GM19463 (cell line): Measurements from ENCODE around the gene KCNMB1.
"Not testable (repeated sequence)": the region's sequence is repeated elsewhere in the genome, so short reads cannot be mapped to it uniquely, and the experiment has no call there.

Experiments
- ATAC-seq: cut with Tn5 transposase; IDR thresholded peaks from one replicate; pipeline ENCODE4 v1.9.1; 2021; ENCODE audit warnings: mild to moderate bottlenecking, moderate library complexity; ENCODE audit not compliant: unreplicated experiment

Gene KCNMB1

DNA sequence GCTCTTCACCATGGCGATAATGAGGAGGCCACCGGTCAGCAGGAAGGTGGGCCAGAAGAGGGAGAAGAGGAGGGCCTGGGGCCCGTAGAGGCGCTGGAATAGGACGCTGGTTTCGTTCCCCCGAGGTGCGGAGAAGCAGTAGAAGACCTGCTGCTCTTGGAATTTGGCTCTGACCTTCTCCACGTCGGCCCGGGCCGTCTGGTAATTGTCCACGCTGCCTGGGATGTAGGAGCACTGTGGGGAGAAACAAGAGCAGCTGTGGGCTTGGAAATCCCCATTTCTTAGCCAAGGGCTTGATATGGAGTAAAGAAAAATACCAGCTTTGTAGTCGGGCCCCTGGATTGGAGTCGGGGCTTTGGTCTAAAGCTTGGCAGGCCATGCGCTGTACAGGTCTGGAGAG lies 10.4 kb downstream of the KCNMB1 start:
- ATAC-seq: no peak

DNA sequence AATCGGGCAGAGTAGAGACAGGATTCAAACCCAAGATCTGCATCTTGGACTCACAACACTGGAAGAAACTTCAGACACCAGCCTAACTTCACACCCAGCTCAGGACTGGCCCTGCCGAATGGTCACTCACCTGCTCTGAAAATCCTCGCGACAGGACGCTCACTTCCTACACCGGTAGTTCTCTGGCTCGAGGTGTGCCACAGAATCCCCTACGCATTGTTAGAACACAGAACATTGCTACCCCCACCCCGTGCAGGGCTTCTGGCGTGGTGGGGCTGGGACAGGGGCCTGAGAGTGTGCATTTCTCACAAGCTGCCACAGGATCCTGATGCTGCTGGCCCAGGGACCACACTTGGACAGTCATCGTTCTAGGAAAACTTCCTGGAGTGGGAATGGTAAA lies 12.1 kb downstream of the KCNMB1 start:
- no peak for ATAC-seq

DNA sequence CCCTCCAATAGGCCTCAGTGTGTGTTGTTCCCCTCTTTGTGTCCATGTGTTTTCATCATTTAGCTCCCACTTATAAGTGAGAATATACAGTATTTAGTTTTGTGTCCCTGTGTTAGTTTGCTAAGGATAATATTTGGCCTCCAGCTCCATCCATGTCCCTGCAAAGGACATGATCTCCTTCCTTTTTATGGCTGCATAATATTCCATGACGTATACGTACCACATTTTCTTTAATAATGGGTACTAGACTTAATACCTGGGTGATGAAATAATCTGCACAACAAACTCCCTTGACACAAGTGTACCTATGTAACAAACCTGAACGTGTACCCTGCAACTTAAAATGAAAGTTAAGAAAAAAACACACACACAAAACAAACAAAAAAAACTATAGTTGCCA lies 12.6 kb downstream of the KCNMB1 start:
- not testable (repeated sequence) for ATAC-seq

DNA sequence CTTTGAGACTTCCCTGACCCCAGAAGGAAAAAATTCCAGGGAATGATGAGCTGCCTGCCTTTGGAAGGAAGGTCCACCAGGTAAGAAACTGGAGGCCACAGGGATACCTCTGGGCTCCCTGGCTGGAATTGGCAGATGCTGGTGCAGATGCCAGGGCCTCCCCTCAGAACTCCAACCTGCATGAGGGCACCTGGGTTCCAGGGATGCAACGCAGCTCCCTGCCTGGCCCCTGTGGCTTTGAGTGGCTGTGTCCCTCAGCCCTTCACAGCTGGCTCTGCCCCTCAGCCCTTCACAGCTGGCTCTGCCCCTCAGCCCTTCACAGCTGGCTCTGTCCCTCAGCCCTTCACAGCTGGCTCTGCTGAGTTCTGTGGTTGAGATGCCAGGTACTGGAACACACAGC lies 13.9 kb downstream of the KCNMB1 start:
- no peak for ATAC-seq

DNA sequence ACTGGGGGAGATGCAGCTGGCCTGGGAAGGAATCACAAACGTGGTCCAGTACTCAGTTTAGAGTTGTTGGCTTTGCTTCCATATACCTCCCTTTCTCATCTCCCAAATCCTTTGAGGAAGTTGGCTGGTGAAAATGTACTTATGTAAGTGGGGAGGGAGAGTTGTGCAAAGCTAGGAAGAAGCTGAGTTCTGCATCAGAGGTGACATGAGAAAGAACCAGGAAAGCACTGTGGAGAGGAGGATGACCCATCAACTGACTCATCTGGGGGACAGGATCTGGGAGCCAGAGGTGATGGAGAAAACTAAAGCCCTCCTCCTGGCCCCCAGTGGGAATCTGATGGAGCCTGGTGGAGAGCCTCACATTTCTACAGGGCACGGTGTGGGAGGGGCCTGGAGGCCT lies 16.2 kb downstream of the KCNMB1 start:
- no peak for ATAC-seq

DNA sequence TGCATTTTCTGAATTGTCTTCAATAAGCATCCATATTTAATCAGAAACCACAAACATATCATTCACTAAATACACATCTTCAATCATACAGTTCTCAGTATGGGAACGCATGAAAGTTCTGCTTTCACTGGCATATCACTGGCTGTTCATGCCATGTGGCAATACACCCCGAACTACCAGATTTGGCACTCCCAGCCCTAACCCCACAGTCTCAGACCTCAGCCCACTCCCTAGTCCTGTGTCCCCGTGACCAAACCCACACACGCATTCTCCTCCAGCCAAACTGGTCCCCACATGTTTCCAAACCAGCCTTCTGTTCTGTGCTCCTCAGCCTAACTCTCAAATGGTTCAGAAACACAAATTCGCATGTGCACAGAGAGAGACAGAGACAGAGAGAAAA lies 20.6 kb downstream of the KCNMB1 start:
- no peak for ATAC-seq

DNA sequence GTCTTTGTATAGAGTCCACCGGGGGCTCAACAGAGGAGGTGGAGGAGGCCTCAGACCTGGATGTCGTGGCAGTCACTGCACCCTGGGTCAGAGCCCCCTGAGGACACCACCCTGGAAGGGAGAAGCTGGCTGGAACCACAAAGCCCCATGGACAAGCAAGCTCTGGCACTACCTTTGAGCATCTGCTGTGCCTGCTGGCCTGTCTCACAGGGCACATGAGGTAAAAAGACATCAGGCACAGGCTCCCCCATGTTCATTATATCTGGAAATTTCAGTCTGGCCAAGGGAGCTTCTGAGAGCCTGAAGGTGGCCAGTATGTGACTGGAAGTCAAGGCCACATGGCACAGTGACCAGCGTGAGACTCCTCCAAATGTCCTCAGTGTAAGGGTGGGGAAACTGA lies 22.9 kb downstream of the KCNMB1 start:
- no peak for ATAC-seq

DNA sequence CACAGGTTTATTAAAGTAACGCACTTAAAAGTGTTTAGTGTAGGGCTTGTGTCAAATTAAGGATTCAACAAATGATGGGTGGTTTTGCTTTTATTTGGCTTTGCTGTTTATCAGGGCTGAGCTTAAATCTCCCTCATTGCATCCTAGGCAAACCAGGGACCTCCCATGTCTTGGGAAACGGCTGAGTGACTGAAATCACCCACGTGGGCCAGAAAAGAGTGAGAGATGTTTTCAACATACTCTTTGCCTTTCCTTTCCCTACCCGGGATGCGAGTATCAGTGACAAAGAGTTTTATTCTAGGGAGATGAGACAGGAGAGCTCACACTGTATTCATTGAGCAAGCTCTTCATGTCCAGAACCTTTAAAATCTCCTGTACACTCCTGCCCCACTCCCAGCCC lies 23.3 kb downstream of the KCNMB1 start:
- ATAC-seq: no peak

DNA sequence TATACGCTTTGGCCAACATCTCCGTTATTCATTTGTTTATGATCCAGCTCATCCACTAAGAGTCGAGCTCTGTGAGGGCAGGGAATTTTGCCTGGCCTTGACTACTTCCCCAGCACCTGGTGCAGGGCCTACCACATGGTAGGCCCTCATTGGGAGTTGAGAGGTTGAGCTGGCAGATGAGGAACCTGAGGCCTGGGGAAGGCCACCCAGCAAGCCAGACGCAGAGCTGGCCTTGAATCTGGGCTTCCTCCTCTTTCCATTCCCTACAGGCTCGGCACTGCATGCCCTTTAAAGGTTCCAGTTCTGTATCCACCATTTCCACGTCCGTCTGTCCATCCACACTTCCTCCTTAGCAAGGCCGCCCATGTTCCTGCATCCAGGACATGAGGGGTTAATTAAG lies 24.2 kb downstream of the KCNMB1 start:
- ATAC-seq: no peak

DNA sequence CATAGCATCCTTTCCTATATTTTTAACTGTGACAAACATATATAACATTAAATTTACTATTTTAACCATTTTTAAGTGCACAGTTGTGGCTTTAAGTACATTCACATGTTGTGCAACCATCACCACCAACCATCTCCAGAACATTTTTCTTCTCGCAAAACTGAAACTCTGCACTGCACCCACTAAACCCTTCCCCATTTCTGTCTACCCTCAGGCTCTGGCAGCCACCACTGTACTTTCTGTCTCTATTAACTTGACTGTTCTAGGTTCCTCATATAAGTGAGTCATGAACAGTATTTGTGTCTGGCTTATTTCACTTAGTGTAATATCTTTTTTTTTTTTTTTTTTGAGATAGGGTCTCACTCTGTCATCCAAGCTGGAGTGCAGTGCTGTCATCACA lies 25.5 kb downstream of the KCNMB1 start:
- no peak for ATAC-seq

DNA sequence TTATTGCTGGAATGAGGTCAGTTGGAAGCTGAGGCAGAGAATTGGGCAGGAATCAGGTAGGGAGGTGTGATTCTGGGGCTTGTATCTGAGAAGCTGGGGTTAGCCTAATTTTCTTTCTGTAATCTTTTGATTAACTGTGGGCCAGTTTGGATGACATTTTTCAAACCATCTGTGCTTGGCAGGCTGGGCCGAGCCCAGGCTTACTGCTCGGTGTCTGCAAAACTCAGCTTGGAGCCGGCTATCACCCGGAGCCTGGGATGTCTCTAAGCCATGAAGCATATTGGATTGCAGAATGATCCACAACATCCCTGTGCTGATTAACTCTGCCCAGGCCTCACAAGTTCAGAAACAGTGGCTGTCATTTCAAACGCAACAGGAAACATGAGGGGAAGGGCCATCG lies 26.5 kb downstream of the KCNMB1 start:
- no peak for ATAC-seq

DNA sequence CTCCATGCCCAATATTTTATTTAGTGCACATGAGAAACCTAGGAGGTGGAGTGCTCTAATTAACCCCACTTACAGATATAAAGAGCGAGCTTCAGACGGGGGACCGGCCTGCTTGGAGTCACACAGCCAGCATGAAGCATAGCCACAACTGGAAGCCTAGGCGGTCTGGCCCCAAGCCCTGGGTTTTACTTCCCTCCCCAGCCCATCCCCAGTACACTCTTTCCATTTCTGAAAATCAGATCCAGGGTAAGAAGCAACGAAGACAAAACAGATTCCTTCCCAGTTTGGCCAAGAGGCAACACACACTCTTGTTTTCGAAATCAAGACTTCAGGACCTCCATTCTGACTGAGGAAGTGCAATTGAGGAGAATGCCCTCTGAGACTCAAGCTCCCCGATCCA lies 27.1 kb downstream of the KCNMB1 start:
- ATAC-seq: no peak

DNA sequence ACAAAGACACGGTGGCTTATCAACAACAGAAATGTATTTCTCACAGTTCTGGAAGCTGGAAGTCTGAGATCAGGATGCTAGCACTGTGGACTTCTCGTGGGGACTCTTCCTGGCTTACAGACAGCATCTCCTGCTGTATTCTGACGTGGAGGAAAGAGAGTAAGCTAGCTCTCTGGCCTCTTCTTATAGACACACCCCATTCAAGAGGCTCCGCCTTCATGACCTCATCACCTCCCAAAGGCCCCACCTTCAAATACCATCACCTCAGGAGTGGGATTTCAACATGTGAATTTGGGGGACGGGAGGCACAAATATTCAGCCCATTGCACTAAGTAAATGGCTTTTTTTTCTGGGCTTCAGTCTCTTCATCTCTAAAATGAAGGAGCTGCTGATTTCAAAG lies 27.6 kb downstream of the KCNMB1 start:
- no peak for ATAC-seq

DNA sequence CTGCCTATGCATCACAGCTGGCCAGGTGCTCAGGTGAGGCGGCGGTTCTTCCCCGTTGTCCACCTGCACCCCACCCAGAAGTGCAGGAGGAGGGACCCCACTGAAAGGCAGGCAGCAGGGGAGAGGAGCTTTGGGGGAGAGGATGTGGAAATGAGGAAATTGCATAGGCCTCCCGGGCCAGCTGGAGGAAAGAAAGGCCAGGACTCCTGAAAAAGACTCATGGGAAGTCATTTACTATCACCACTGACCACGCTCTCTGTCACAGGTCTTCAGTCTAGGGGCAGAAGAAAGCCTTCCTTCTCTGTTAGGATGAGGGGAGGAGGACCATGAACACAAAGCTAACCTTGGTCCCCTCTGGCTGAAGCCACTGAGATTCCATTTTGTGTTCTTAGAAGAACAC lies 28.1 kb downstream of the KCNMB1 start:
- ATAC-seq: no peak

DNA sequence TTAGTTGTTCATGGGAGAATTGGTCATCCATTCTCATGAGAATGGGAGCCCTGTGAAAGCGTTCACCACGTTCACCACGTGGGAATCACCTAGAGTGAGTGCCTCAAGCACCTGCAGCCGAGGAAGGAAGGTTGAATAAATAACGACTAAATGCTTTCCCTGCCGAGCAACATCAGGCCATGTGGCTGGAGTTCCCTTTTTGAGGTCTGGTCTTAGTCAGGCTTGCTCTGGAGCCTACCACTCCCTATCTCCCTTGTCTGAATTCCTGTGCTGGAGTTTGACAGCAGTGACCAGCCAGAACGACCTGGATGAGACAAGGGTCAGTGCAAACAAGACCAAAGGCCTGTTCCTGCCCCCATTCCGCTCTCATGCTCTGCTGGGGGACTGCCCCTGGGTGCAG lies 28.5 kb downstream of the KCNMB1 start:
- no peak for ATAC-seq

DNA sequence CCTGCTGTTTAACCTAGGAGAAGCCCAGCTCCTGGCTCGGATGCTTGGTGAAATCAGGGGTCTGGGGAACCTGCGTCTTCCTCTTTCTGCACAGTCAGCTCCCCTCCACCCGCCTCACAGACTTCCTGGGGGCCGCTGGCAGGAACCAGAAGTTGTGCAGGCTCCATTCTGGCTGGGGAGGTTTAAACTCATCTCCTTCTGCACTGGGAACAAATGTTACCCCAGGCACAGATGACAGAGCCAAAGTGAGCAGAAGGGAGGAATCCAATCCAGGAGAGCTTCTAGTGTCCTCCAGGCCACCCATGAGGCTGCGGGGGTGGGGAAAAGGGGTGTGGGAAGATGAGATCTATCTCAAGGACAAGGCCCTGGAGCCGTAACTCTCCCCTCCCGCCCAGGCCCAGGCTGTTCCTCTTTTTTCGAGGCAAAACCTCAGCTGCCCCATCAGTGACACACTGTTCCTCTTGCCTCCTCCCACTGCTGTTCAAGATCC lies 31.2 kb downstream of the KCNMB1 start:
- ATAC-seq: no peak

DNA sequence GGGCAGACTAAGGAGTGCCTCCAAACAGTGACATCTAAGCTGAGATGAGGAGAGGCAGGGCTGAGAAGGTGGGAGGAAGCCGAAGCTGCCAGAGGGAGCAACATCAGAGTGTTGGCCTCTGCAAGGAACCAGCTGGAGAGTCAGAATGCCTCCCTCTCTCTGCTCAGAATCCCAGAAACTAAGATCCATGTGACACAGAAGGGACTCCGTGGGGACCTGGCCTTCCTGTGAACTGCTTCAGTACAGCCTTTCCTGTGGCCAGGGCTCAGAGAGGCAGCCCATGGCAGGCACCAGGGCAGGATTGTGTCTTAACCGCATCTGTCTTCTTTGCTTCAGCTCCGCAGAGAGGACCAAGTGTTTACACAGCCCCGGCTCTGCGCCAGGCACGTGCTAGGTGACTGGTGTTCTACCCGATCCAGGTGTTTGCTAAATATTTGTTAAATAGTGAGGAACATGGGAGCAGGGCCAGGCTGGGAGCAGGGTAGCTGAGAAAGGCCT lies 33.5 kb downstream of the KCNMB1 start:
- no peak for ATAC-seq

DNA sequence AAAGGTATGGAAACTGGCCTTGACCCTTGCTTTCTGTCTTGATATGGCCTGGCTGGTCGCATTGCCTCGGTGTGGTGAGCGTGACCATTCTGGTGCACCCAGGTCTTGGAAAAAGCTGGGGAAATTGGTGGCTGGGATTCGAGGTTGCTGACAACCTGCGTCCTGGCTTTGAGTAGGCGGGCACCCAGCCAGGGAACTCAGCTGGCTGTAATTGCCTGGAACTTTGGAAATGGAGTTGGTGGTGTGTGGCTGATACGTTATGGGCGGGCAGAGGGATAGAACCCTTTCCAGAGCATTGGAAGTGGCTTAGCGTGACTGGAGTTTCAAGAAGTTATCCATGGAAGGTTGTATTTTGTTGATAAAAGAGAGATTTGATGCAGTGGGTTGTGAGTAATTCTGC lies 35.2 kb downstream of the KCNMB1 start:
- no peak for ATAC-seq

DNA sequence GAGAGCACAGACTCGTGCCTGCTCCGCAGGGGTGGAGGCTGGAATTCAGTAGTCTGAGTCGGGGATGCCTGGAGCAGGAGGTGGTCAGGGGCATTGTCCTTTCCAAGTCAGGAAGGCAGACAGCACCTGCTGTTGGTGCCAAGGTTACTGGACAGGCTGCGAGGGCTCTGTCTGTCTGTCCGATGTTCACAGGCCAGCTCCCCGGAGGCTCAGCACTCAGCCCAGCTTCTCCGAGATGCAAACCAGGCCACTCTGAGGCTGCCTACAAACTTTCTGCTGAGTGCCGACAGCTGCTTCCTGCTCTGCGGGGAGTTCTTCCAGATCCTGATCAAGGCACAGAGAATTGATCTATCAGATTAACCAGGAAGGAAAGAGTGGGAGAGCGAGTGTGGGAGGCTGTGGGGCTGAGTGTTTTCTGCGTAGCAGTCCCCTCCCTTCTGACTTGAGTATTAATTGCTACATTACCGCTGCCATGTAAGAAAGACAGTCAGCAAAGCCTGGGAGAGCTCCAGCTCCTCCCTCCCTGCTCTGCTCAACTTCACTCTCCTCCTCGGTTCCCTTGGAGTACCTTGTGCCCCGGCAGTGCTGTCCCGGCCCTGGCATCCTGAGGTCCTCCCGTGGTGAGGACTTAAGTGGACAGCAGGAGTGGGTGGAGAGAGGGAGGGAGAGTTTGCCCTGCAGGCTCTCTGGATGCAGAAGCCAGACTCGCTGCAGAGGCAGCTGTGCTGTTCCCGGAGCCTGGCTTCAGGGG lies 36.0 kb downstream of the KCNMB1 start:
- no peak for ATAC-seq

DNA sequence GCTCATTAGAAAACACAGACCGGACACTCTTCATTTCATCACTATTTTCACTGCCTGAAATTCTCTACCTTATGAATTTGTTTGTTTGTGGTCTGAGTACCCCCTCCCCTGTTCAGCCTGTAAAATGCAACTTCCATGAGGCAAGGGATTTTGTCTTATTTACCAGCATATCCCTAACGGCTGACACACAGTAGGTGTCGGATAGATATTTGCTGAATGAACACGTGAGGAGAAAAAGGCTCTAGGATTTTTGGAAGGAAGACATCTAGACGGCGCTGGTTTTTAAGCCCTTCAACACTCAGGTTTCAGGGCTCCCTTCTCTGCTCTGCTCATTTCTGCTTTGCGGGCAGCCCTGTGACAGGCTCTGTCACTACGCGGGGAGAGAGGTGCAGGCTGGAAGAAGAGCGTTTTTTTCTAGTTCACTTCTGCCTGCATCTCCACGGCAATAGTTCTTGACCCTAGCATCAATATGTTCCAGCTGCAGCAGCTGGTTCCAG lies 41.0 kb downstream of the KCNMB1 start:
- no peak for ATAC-seq

DNA sequence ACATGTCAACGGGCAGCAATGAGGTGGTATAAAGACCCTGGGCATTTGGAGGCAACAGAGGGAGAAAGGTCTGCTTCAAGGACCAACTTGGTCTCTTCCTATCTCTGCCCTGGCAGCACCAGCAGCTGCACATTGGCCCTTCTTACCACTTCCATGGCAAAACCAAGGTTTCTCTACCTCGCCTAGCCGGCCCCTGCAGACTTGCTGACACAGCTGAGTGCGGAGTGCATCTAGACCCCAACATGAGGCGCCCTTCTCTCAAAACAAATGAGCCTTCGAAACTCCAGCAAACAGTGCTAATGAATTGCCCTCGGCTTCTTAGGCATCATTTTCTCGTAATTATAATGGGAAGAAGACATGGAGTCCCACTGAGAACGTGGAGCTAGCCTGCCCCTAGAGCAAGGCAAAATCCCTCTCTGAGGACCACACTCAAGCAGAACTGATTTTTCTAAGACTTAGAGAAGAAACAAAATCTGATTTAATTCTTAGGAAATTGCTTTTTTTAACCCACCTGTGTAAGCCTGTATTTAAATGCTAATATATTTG lies 42.1 kb downstream of the KCNMB1 start:
- no peak for ATAC-seq

DNA sequence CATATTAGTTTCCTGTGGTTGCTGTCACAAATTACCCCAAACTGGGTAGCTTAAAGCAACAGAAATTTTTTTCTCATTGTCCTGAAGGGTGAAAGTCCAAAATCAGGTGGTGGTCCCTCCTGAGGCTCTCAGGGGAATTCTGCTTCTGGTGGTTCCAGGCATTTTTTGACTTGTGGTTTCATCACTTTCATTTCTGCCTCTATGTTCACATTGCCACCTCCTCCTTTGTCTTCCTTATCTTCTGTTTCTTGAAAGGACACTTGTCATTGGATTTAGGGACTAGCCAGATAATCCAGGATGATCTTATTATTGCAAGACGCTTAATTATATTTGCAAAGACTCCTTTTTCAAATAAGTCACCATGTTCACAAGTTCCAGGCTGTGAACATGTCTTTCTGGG lies 43.2 kb downstream of the KCNMB1 start:
- no peak for ATAC-seq

DNA sequence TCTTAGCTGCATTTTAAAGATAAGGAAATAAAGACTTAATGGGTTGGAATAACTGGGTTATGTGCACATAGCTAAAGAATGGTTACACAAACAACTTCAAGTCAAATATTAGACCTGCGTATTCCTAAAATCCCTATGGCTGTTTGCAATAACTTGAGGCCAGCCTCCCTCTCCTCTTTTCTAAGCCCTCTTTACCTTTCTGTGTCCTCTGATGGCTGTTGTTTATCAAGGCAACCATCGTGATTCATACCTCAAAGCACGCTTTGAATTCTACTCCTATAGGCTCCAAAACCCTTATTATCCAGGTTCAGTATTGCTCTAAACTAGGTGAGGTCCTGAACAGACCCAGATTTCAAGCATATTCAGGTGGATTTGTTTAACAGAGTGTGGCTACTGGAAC lies 46.0 kb downstream of the KCNMB1 start:
- no peak for ATAC-seq
